HEK293 (cell line): ENCODE measurements around the gene CRYBA2.

Experiments
- CTCF ChIA-PET: fragments of 350-600 bp; formaldehyde crosslinking; extraction: SDS; loops from one replicate; lab custom pipeline; 2021; ENCODE audit warnings: antibody characterized with exemption; lab: Yijun Ruan, JAX
- POLR2A ChIA-PET: fragments of 300-600 bp; formaldehyde crosslinking; extraction: SDS; loops from one replicate; lab custom pipeline; 2020; ENCODE audit warnings: antibody characterized with exemption, inconsistent platforms; lab: Yijun Ruan, JAX
- H3K27ac ChIP-seq: fragments of 200-500 bp; sonication (Bioruptor generic); 2 replicates; pipeline ENCODE4 v1.5.1; 2014; ENCODE audit warnings: low read depth, low read length, control low read depth, inconsistent platforms; ENCODE audit errors: extremely low read depth
- H3K36me3 ChIP-seq, 2 experiments: fragments of 200-500 bp in 1 of 2; sonication (Bioruptor generic) in 1 of 2; 1 replicate in 1 of 2; 2 replicates in 1 of 2; pipeline ENCODE4 v1.5.1; 2014 to 2017; ENCODE audit warnings: inconsistent platforms in 2 of 2, low read length in 2 of 2; ENCODE audit not compliant: control insufficient read depth in 2 of 2, insufficient read depth in 1 of 2
- H3K4me1 ChIP-seq: fragments of 200-500 bp; sonication (Bioruptor generic); 2 replicates; pipeline ENCODE4 v1.5.1; 2014; ENCODE audit warnings: mild to moderate bottlenecking, low read length, inconsistent platforms; ENCODE audit not compliant: control insufficient read depth, insufficient read depth
- H3K4me3 ChIP-seq: 2 replicates; pipeline ENCODE4 v1.5.1; 2011; ENCODE audit warnings: low read depth, mild to moderate bottlenecking, control low read depth, low read length, moderate library complexity
- H3K9me3 ChIP-seq: fragments of 200-500 bp; sonication (Bioruptor generic); 2 replicates; pipeline ENCODE4 v1.5.1; 2014; ENCODE audit warnings: low read depth, low read length, inconsistent platforms; ENCODE audit not compliant: control insufficient read depth, insufficient read depth
- HOXC10 ChIP-seq: sonication (generic); formaldehyde crosslinking; IDR thresholded peaks from 2 replicates; pipeline ENCODE4 v1.8.1; 2023; ENCODE audit warnings: mild to moderate bottlenecking, missing genetic modification reagents
- KLF16 ChIP-seq: fragments of 450-650 bp; formaldehyde crosslinking; IDR thresholded peaks from 2 replicates; pipeline ENCODE4 v1.5.1; 2017; ENCODE audit warnings: missing biosample characterization, missing genetic modification characterization
- RBAK ChIP-seq: fragments of 450-650 bp; formaldehyde crosslinking; IDR thresholded peaks from 2 replicates; pipeline ENCODE4 v1.5.1; 2016; ENCODE audit warnings: missing biosample characterization, missing genetic modification characterization
- ZIC2 ChIP-seq: fragments of 450-650 bp; formaldehyde crosslinking; IDR thresholded peaks from 2 replicates; pipeline ENCODE4 v1.5.1; 2016; ENCODE audit warnings: missing biosample characterization, missing genetic modification characterization
- ZNF121 ChIP-seq: fragments of 450-650 bp; formaldehyde crosslinking; IDR thresholded peaks from 2 replicates; pipeline ENCODE4 v1.5.1; 2016; ENCODE audit warnings: missing biosample characterization, missing genetic modification characterization
- ZNF138 ChIP-seq: fragments of 450-650 bp; formaldehyde crosslinking; IDR thresholded peaks from 2 replicates; pipeline ENCODE4 v1.5.1; 2016; ENCODE audit warnings: missing biosample characterization, missing genetic modification characterization, borderline replicate concordance
- ZNF211 ChIP-seq: fragments of 450-650 bp; formaldehyde crosslinking; IDR thresholded peaks from 2 replicates; pipeline ENCODE4 v1.5.1; 2016; ENCODE audit warnings: low read depth, missing biosample characterization, missing genetic modification characterization
- ZNF274 ChIP-seq, 2 experiments: fragments of 200-500 bp in 1 of 2; fragments of 450-650 bp in 1 of 2; sonication (Bioruptor generic) in 1 of 2; formaldehyde crosslinking in 1 of 2; IDR thresholded peaks; 2 replicates each; pipeline versions ENCODE4 v1.5.1 to v1.6.1; 2014 to 2016; ENCODE audit warnings: borderline replicate concordance in 1 of 2, inconsistent platforms in 1 of 2, low read length in 1 of 2, missing biosample characterization in 1 of 2, missing genetic modification characterization in 1 of 2
- ZNF366 ChIP-seq: fragments of 450-650 bp; formaldehyde crosslinking; conservative IDR thresholded peaks from 2 replicates; pipeline ENCODE4 v1.5.1; 2016; ENCODE audit warnings: missing biosample characterization, missing genetic modification characterization
- ZNF423 ChIP-seq: fragments of 450-650 bp; formaldehyde crosslinking; IDR thresholded peaks from 2 replicates; pipeline ENCODE4 v1.5.1; 2016; ENCODE audit warnings: missing biosample characterization, missing genetic modification characterization
- ZNF560 ChIP-seq: fragments of 450-650 bp; formaldehyde crosslinking; IDR thresholded peaks from 2 replicates; pipeline ENCODE4 v1.5.1; 2017; ENCODE audit warnings: missing biosample characterization, missing genetic modification characterization, borderline replicate concordance
- ZNF571 ChIP-seq: fragments of 450-650 bp; formaldehyde crosslinking; IDR thresholded peaks from 2 replicates; pipeline ENCODE4 v1.5.0; 2017; ENCODE audit warnings: missing biosample characterization, missing genetic modification characterization
- ZNF629 ChIP-seq: fragments of 450-650 bp; formaldehyde crosslinking; IDR thresholded peaks from 2 replicates; pipeline ENCODE4 v1.5.1; 2017; ENCODE audit warnings: missing biosample characterization, missing genetic modification characterization
- ZNF747 ChIP-seq: fragments of 450-650 bp; formaldehyde crosslinking; IDR thresholded peaks from 2 replicates; pipeline ENCODE4 v1.5.1; 2016; ENCODE audit warnings: missing biosample characterization, missing genetic modification characterization
- ZNF791 ChIP-seq: fragments of 450-650 bp; formaldehyde crosslinking; IDR thresholded peaks from 2 replicates; pipeline ENCODE4 v1.5.1; 2016; ENCODE audit warnings: missing biosample characterization, missing genetic modification characterization
- TF ChIP-seq, protein P1 (sequence below): fragments of 450-650 bp; formaldehyde crosslinking; IDR thresholded peaks from 2 replicates; pipeline ENCODE4 v1.5.1; 2017; ENCODE audit warnings: missing biosample characterization, missing genetic modification characterization
- TF ChIP-seq, protein P2 (sequence below): fragments of 450-650 bp; formaldehyde crosslinking; IDR thresholded peaks from 2 replicates; pipeline ENCODE4 v1.5.1; 2016; ENCODE audit warnings: missing biosample characterization, missing genetic modification characterization
- TF ChIP-seq, protein P3 (sequence below): fragments of 450-650 bp; formaldehyde crosslinking; IDR thresholded peaks from 2 replicates; pipeline ENCODE4 v1.5.1; 2017; ENCODE audit warnings: missing biosample characterization, missing genetic modification characterization
- TF ChIP-seq, protein P4 (sequence below): fragments of 450-650 bp; formaldehyde crosslinking; IDR thresholded peaks from 2 replicates; pipeline ENCODE4 v1.5.1; 2016; ENCODE audit warnings: missing biosample characterization, missing genetic modification characterization

CRYBA2 gene

DNA sequence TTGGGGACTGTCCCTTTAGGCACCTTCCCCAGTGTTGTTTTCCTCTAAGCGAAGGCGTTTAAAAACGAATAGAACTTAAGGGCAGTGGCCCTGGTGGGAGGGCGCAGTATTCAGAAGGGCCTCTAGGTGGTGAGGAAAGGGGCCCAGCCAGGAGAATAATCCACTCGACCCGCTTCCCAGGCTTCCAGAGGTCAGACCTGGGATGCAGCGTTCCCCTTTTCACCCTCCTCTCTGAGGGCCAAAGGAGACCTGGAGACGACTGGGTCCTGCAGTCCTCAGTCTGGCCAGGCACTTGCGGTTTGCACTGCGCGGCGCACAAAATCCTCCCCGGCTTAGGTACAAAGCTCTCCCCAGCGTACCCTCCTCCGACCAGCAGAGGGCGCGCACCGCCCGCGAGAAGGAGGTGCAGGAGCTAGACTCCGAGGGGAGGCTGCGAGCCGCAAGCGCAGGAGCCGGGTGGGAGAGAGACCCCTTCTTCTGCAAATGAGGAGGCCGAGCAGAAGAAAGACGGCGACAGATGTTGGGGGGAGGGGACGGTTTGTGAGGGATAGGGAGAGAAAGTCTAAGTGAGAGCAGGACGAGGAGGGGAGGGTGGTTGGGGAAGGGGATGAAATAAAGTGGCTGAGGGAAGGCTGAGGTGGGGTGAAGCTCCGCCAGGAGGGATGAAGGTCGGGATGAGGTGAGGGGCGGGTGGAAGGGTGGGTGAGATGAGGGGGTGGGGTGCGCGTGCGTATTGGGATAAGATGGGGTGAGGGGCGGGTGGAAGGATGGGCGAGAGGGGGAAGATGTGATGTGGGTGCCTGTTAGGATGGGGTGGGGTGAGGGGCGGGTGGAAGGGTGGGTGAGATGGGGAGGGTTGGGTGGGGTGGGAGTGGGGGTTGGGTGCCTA lies 13.1 kb downstream of the CRYBA2 start (continued):
- TF ChIP-seq, protein P1, sequence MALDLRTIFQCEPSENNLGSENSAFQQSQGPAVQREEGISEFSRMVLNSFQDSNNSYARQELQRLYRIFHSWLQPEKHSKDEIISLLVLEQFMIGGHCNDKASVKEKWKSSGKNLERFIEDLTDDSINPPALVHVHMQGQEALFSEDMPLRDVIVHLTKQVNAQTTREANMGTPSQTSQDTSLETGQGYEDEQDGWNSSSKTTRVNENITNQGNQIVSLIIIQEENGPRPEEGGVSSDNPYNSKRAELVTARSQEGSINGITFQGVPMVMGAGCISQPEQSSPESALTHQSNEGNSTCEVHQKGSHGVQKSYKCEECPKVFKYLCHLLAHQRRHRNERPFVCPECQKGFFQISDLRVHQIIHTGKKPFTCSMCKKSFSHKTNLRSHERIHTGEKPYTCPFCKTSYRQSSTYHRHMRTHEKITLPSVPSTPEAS (tag by site-specific recombination), result no peak
- TF ChIP-seq, all 188 proteins: peak for 24

DNA sequence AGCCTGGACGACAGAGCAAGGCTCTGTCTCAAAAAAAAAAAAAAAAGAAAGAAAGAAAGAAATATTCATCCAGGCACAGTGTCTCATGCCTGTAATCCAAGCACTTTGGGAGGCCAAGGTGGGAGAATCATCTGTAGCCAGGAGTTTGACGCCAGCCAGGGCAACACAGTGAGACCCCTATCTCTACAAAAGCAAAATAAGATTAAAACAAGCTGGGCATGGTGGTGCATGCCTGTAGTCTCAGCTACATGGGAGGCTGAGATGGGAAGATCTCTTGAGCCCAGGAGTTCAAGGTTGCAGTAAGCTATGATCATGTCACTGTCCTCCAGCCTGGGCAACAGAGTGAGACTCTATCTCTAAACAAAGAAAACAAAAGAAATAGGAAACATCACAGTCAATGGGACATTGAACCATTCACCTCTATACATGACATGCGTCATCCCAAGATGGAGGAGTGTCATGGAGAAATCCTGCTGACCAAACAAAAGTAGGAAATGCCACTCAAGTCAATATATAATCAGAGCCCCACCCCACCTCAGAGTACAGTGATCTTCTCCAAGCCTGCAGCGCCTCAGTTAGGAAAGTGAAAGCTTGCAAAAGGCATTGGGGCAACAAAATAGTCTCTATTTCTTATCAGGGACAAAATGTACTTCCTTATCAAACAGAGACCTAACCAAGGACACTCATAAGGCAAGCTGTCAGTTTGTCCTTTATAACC lies 18.0 kb downstream of the CRYBA2 start:
- POLR2A ChIA-PET, result no interaction called here
- H3K27ac ChIP-seq, result no peak overlapping the region
- H3K4me1 ChIP-seq, result 0 out of 2 replicates have a peak, but pooled peaks cover 2% of the 10 kb centered on the region
- peak; percentile 71 for TF ChIP-seq ZNF121 (tag by site-specific recombination)
- no peak for TF ChIP-seq ZNF560 (tag by site-specific recombination)
- TF ChIP-seq, all 188 proteins: peak for 1
- Histone ChIP-seq H3K9me3 (no peaks in the 10 kb centered on the region), H3K36me3 (no peaks in the 10 kb centered on the region), H3K4me3 (no peak overlapping the region)
- CTCF ChIA-PET, result interaction anchor here (0.5 to 2.7 kb wide), 14 partner anchors 12 to 523 kb away, joined by 3 to 16 read pairs (median 3); partner anchors contain the start of gene GMPPA

DNA sequence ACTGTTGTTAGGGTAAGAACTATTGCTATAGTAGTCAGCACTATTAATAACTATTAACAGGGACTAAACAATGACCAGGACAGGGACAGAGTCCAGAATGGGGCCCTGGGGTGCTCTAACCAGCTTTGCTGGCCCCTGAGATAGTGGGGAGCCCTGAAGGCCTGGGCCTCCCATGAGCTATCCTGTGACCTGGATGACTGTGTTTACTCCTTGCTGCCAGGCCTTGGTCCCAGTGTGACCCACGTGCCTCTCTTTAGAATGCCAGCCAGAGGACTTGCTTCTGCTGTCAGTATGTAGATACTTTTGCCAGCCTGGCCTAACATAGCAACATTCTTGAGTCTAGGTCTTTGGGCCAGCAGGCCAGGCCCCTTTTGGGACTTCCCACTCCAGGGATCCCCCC lies 22.3 kb downstream of the CRYBA2 start:
- Histone ChIP-seq H3K4me1 (no peaks in the 10 kb centered on the region), H3K36me3 (no peaks in the 10 kb centered on the region), H3K9me3 (no peaks in the 10 kb centered on the region), H3K4me3 (no peak overlapping the region), H3K27ac (no peak overlapping the region)
- ChIA-PET CTCF (interaction anchor here (2.3 kb wide), 1 partner anchor 10 kb away, joined by 17 read pairs; no protein-coding TSS in a partner anchor), POLR2A (no interaction called here)
- TF ChIP-seq ZIC2 (no peak), ZNF211 (tag by site-specific recombination) (no peak), RBAK (tag by site-specific recombination) (no peak), KLF16 (no peak), ZNF274 (IDR thresholded peaks at IDR 0.05; ENCODE audit: low read length) (no peak), ZNF274 (tag by site-specific recombination; IDR thresholded peaks at IDR 0.05; ENCODE audit: borderline replicate concordance) (no peak), ZNF747 (no peak), ZNF629 (no peak), ZNF423 (tag by site-specific recombination) (no peak), ZNF138 (no peak), HOXC10 (CRISPR knock-in tag) (no peak), ZNF571 (no peak), ZNF791 (tag by site-specific recombination) (no peak), ZNF366 (tag by site-specific recombination) (no peak)
- TF ChIP-seq, protein P2, sequence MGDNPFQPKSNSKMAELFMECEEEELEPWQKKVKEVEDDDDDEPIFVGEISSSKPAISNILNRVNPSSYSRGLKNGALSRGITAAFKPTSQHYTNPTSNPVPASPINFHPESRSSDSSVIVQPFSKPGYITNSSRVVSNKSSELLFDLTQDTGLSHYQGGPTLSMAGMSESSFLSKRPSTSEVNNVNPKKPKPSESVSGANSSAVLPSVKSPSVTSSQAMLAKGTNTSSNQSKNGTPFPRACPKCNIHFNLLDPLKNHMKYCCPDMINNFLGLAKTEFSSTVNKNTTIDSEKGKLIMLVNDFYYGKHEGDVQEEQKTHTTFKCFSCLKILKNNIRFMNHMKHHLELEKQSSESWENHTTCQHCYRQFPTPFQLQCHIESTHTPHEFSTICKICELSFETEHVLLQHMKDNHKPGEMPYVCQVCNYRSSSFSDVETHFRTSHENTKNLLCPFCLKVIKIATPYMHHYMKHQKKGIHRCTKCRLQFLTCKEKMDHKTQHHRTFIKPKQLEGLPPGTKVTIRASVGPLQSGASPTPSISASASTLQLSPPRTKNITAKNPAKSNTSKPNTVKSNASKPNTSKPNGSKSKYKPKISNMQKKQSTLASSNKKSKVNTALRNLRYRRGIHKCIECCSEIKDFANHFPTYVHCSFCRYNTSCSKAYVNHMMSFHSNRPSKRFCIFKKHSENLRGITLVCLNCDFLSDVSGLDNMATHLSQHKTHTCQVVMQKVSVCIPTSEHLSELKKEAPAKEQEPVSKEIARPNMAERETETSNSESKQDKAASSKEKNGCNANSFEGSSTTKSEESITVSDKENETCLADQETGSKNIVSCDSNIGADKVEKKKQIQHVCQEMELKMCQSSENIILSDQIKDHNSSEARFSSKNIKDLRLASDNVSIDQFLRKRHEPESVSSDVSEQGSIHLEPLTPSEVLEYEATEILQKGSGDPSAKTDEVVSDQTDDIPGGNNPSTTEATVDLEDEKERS, result no peak
- TF ChIP-seq, protein P3, sequence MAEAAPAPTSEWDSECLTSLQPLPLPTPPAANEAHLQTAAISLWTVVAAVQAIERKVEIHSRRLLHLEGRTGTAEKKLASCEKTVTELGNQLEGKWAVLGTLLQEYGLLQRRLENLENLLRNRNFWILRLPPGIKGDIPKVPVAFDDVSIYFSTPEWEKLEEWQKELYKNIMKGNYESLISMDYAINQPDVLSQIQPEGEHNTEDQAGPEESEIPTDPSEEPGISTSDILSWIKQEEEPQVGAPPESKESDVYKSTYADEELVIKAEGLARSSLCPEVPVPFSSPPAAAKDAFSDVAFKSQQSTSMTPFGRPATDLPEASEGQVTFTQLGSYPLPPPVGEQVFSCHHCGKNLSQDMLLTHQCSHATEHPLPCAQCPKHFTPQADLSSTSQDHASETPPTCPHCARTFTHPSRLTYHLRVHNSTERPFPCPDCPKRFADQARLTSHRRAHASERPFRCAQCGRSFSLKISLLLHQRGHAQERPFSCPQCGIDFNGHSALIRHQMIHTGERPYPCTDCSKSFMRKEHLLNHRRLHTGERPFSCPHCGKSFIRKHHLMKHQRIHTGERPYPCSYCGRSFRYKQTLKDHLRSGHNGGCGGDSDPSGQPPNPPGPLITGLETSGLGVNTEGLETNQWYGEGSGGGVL, result no peak
- TF ChIP-seq, protein P1 (tag by site-specific recombination), result no peak
- TF ChIP-seq, protein P4, sequence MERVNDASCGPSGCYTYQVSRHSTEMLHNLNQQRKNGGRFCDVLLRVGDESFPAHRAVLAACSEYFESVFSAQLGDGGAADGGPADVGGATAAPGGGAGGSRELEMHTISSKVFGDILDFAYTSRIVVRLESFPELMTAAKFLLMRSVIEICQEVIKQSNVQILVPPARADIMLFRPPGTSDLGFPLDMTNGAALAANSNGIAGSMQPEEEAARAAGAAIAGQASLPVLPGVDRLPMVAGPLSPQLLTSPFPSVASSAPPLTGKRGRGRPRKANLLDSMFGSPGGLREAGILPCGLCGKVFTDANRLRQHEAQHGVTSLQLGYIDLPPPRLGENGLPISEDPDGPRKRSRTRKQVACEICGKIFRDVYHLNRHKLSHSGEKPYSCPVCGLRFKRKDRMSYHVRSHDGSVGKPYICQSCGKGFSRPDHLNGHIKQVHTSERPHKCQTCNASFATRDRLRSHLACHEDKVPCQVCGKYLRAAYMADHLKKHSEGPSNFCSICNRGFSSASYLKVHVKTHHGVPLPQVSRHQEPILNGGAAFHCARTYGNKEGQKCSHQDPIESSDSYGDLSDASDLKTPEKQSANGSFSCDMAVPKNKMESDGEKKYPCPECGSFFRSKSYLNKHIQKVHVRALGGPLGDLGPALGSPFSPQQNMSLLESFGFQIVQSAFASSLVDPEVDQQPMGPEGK (tag by site-specific recombination), result no peak
